ENCODE measurements around the gene UBAP2L.

GRCh38 chr1:154301582-154301981 is 80.8 kb downstream of the UBAP2L start:
- TF ChIP-seq, protein P1, sequence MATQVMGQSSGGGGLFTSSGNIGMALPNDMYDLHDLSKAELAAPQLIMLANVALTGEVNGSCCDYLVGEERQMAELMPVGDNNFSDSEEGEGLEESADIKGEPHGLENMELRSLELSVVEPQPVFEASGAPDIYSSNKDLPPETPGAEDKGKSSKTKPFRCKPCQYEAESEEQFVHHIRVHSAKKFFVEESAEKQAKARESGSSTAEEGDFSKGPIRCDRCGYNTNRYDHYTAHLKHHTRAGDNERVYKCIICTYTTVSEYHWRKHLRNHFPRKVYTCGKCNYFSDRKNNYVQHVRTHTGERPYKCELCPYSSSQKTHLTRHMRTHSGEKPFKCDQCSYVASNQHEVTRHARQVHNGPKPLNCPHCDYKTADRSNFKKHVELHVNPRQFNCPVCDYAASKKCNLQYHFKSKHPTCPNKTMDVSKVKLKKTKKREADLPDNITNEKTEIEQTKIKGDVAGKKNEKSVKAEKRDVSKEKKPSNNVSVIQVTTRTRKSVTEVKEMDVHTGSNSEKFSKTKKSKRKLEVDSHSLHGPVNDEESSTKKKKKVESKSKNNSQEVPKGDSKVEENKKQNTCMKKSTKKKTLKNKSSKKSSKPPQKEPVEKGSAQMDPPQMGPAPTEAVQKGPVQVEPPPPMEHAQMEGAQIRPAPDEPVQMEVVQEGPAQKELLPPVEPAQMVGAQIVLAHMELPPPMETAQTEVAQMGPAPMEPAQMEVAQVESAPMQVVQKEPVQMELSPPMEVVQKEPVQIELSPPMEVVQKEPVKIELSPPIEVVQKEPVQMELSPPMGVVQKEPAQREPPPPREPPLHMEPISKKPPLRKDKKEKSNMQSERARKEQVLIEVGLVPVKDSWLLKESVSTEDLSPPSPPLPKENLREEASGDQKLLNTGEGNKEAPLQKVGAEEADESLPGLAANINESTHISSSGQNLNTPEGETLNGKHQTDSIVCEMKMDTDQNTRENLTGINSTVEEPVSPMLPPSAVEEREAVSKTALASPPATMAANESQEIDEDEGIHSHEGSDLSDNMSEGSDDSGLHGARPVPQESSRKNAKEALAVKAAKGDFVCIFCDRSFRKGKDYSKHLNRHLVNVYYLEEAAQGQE (IDR thresholded peaks at IDR 0.05; ENCODE audit: insufficient read depth in 1 of 2, low read depth in 2 of 2, low read length in 2 of 2): no peak
- no peak for TF ChIP-seq TAF1 (IDR thresholded peaks at IDR 0.05; ENCODE audit: borderline replicate concordance, insufficient read depth, low read length)

Data from PFSK-1 (cell line).